ENCODE data around the gene CCL22.

The CCL22 gene

DNA sequence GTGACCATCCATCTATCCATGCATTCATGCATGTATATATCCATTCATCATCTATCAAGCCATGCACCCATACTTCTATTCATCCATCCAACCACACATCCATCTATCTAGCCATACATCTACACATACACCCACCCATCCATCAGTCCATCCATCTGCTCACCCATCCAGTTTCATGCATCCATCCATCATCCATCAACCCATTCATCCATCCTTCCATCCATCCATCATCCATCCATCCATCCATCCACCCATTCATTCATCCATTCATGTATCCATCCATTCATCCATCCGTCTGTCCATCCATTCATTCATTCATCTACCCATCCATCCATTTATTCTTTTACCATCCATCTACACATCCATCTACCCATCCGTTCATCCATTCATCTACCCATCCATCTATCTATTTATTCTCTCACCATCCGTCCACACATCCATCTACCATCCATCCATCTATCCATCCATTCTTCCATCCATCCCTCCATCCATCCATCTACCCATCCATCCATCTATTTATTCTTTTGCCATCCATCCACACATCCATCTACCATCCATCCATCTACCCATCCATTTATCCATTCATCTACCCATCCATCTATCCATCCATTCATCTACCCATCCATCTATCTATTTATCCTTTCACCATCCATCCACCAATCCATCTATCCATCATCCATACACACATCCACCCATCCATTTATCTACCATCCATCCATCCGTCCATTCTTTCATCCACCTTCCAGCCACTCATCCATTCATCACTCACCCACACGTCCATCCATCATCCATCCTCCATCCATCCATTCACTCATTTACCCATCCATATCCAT is 49.2 kb downstream of the CCL22 start:
- Histone ChIP-seq H3K9ac (ENCODE audit: low read depth, low read length, poor library complexity, severe bottlenecking) (no peak overlapping the region), H4K20me1 (ENCODE audit: insufficient read depth, low read length, poor library complexity, severe bottlenecking) (no peaks in the 10 kb centered on the region), H3K36me3 (ENCODE audit: insufficient read depth, low read length) (no peaks in the 10 kb centered on the region), H3K9me3 (ENCODE audit: insufficient read depth, low read depth, low read length) (no peaks in the 10 kb centered on the region), H3K4me2 (ENCODE audit: low read depth, low read length, poor library complexity, severe bottlenecking) (no peak overlapping the region), H2AFZ (ENCODE audit: low read length) (no peak overlapping the region), H3K4me3 (ENCODE audit: low read length, poor library complexity, severe bottlenecking) (no peak overlapping the region), H3F3A (ENCODE audit: low read depth) (no peaks in the 10 kb centered on the region), H3K4me1 (ENCODE audit: insufficient read depth, low read length, poor library complexity, severe bottlenecking) (peaks cover 4% of the 10 kb centered on the region), H3K79me2 (ENCODE audit: insufficient read depth, low read length) (no peaks in the 10 kb centered on the region), H3K9me2 (replicated peaks; ENCODE audit: low read depth, low read length) (no peaks in the 10 kb centered on the region), H3K27me3 (ENCODE audit: insufficient read depth, low read length, poor library complexity, severe bottlenecking) (no peaks in the 10 kb centered on the region)
- TF ChIP-seq EZH2phosphoT487 (IDR thresholded peaks at IDR 0.05; ENCODE audit: borderline replicate concordance), result no peak
- TF ChIP-seq, protein P1, sequence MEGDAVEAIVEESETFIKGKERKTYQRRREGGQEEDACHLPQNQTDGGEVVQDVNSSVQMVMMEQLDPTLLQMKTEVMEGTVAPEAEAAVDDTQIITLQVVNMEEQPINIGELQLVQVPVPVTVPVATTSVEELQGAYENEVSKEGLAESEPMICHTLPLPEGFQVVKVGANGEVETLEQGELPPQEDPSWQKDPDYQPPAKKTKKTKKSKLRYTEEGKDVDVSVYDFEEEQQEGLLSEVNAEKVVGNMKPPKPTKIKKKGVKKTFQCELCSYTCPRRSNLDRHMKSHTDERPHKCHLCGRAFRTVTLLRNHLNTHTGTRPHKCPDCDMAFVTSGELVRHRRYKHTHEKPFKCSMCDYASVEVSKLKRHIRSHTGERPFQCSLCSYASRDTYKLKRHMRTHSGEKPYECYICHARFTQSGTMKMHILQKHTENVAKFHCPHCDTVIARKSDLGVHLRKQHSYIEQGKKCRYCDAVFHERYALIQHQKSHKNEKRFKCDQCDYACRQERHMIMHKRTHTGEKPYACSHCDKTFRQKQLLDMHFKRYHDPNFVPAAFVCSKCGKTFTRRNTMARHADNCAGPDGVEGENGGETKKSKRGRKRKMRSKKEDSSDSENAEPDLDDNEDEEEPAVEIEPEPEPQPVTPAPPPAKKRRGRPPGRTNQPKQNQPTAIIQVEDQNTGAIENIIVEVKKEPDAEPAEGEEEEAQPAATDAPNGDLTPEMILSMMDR (conservative IDR thresholded peaks at IDR 0.05; ENCODE audit: low read length), result no peak

DNA sequence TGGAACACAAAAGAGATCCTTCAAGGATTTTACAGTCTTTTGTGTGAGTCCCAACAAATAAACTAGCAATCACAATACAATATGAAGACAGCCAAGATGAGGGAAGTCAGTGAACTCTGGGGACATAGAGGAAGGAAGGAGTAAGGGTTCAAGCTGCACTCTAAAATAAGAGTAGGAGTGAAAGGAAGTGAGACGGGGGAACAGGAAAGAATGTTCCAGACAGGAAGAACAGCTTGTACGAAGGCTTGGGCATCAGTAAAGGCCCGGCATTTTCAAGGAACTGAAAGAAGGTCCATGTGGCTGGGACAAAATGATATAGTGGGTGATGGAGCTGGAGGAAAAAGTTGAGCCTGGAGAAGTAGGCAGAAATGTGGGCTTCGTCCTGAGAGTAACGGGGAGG is 50.5 kb downstream of the CCL22 start:
- Histone ChIP-seq H3K36me3 (ENCODE audit: insufficient read depth, low read length) (no peaks in the 10 kb centered on the region), H3K4me2 (ENCODE audit: low read depth, low read length, poor library complexity, severe bottlenecking) (no peak overlapping the region), H3K9me3 (ENCODE audit: insufficient read depth, low read depth, low read length) (no peaks in the 10 kb centered on the region), H3K9ac (ENCODE audit: low read depth, low read length, poor library complexity, severe bottlenecking) (no peak overlapping the region), H3K9me2 (replicated peaks; ENCODE audit: low read depth, low read length) (no peaks in the 10 kb centered on the region), H3F3A (ENCODE audit: low read depth) (no peaks in the 10 kb centered on the region), H2AFZ (ENCODE audit: low read length) (no peak overlapping the region), H3K4me1 (ENCODE audit: insufficient read depth, low read length, poor library complexity, severe bottlenecking) (peaks cover 4% of the 10 kb centered on the region), H3K79me2 (ENCODE audit: insufficient read depth, low read length) (no peaks in the 10 kb centered on the region), H3K4me3 (ENCODE audit: low read length, poor library complexity, severe bottlenecking) (no peak overlapping the region), H4K20me1 (ENCODE audit: insufficient read depth, low read length, poor library complexity, severe bottlenecking) (no peaks in the 10 kb centered on the region), H3K27me3 (ENCODE audit: insufficient read depth, low read length, poor library complexity, severe bottlenecking) (no peaks in the 10 kb centered on the region)
- TF ChIP-seq, protein P1 (conservative IDR thresholded peaks at IDR 0.05; ENCODE audit: low read length), result no peak
- no peak for TF ChIP-seq EZH2phosphoT487 (IDR thresholded peaks at IDR 0.05; ENCODE audit: borderline replicate concordance)

DNA sequence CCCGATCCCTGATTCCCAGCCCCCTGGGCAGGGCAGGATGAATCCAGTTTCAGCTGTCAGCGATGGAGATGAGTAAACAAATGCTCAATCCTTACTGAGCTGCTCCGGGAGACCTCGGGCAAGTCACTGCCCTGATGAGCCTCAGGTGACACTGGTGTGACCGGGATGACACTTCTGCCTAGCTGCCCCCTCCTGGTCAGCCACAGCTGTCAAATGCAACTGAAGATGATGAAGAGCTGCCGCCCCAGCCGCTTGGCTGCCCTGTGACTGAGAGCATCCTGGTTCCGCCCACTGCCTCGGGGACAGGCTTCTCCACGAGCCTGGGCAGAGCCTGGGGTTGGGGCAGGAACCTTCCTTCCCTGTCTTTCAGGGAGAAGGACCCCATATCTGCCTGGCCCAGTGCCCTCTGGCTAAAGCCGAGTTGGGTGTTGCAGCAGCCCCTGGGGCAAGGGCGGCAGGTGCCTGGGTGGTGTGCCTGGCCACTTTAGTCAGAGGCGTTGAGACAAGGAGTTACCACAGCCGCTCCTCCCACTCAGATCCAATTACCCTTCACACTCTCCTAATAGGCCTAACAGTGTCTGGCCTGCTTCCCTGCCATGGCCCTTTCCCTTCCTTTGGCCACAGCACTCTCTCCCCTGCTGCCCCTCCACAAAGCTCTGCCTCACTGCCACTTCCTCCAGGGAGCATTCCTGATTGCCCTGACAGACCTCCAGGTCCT is 51.4 kb downstream of the CCL22 start:
- no peak overlapping the region for H3K4me3 ChIP-seq (ENCODE audit: low read length, poor library complexity, severe bottlenecking)
- TF ChIP-seq, protein P1 (conservative IDR thresholded peaks at IDR 0.05; ENCODE audit: low read length), result no peak
- TF ChIP-seq EZH2phosphoT487 (IDR thresholded peaks at IDR 0.05; ENCODE audit: borderline replicate concordance), result no peak
- no peaks in the 10 kb centered on the region for H3K9me2 ChIP-seq (replicated peaks; ENCODE audit: low read depth, low read length)
- no peaks in the 10 kb centered on the region for H3K9me3 ChIP-seq (ENCODE audit: insufficient read depth, low read depth, low read length)
- no peak overlapping the region for H2AFZ ChIP-seq (ENCODE audit: low read length)
- no peaks in the 10 kb centered on the region for H4K20me1 ChIP-seq (ENCODE audit: insufficient read depth, low read length, poor library complexity, severe bottlenecking)
- peaks cover 4% of the 10 kb centered on the region for H3K4me1 ChIP-seq (ENCODE audit: insufficient read depth, low read length, poor library complexity, severe bottlenecking)
- no peaks in the 10 kb centered on the region for H3K79me2 ChIP-seq (ENCODE audit: insufficient read depth, low read length)
- H3K4me2 ChIP-seq (ENCODE audit: low read depth, low read length, poor library complexity, severe bottlenecking), result no peak overlapping the region
- no peaks in the 10 kb centered on the region for H3K36me3 ChIP-seq (ENCODE audit: insufficient read depth, low read length)
- no peaks in the 10 kb centered on the region for H3F3A ChIP-seq (ENCODE audit: low read depth)
- no peaks in the 10 kb centered on the region for H3K27me3 ChIP-seq (ENCODE audit: insufficient read depth, low read length, poor library complexity, severe bottlenecking)
- no peak overlapping the region for H3K9ac ChIP-seq (ENCODE audit: low read depth, low read length, poor library complexity, severe bottlenecking)
